GM12891 (cell line): Measurements from ENCODE around the gene BACH2.
A peak's percentile ranks its signal among the peaks of the same experiment; 100 is the strongest.

Experiments
- DNase-seq: peaks from one replicate; pipeline ENCODE4 v3.0.0; 2011; ENCODE audit warnings: low spot score; ENCODE audit not compliant: insufficient read length
- FAIRE-seq: peaks from 2 replicates; lab custom pipeline; 2011; peaks lifted over from hg19 to GRCh38; lab: Jason Lieb, UNC
- PAX5 ChIP-seq: IDR thresholded peaks from 2 replicates; pipeline ENCODE4 v1.6.1; 2011; ENCODE audit warnings: low read length, moderate library complexity, mild to moderate bottlenecking; ENCODE audit not compliant: insufficient read depth, severe bottlenecking
- POLR2A ChIP-seq: IDR thresholded peaks from 2 replicates; pipeline ENCODE4 v1.6.1; 2011; ENCODE audit warnings: low read depth, low read length, control low read depth
- POLR2AphosphoS5 ChIP-seq: IDR thresholded peaks from 2 replicates; pipeline ENCODE4 v1.6.1; 2011; ENCODE audit warnings: low read depth, low read length, control low read depth
- POU2F2 ChIP-seq: IDR thresholded peaks from 2 replicates; pipeline ENCODE4 v1.6.1; 2011; ENCODE audit warnings: low read depth, mild to moderate bottlenecking, control low read depth, low read length, moderate library complexity
- SPI1 ChIP-seq: IDR thresholded peaks from 2 replicates; pipeline ENCODE4 v1.6.1; 2011; ENCODE audit warnings: low read depth, low read length, control low read depth
- TAF1 ChIP-seq: IDR thresholded peaks from 2 replicates; pipeline ENCODE4 v1.6.1; 2011; ENCODE audit warnings: low read depth, low read length, control low read depth

The BACH2 gene

DNA sequence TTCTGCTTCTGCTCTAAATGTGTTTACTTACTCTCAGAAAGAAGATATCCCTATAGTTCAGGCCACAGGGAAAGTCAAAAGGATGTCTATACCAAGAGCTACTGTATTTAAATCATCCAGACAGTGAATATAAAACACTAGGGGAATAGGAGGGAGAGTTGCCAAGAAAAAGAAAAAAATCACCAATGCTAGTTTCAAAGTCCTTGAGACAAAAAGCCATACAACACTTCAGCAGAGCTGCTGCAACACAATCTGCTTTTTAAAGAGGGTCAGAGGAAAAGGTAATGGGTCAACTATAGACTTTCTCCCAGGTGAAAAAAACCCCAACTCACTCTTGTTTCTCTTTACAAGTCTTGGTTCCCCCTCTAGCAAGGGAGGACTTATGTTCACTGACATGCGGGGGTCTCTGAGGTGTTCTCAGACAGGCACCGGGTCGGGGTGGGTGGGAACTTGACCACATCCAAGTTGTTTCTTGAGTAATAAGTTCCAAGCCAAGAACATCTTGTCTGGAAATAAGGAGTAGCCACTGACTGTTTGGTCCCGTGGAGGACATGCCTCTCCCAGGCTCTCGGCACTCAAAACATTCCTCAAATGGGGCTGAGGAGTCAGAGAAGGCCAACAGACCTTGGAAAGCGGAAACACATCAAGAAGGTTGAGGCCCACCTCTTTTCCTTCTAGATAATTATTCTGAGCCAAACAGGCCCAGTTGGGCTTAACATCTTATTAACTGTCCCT, 354.7 kb downstream of the BACH2 start:
- TF ChIP-seq POLR2A = no peak
- no peak for TF ChIP-seq POU2F2
- no peak for TF ChIP-seq SPI1
- TF ChIP-seq PAX5 = no peak
- no peak for TF ChIP-seq POLR2AphosphoS5
- no peak for TF ChIP-seq TAF1
- DNase-seq (no peak), FAIRE-seq (no peak)

DNA sequence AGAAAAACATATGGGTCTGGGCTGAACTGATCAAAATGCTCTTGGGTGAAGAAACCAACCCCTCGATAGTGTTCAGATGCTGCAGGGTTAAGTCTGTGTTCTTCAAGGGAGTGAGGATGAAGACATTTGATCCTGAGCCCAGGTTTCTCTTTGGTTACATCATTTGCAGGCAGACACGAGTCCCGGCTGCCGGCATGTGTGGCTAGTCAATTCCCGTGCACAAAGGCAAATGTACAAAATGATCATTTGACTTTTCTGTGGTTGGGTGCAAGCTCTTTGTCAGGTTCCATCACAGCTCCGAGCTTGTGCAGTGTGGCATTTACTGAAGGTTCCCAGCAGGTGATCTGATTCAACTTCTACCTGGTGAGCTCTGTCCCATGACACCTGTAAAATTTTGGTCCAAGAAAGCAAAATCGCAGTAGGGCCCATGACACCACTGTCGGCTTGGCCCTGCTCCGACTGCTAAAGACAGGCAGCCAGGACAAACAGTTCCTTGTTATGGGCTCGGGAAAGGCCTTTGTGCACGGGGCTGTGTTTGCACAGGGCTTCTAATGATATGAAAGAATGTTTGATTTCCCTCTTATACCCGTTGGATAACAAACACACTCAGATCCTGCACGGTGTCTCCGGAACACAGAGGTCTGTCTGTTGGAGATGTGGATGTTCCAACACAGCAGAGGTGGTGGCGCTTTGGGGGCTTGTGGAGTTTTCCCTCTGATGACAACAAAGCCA, 355.4 kb downstream of the BACH2 start:
- FAIRE-seq = no peak
- no peak for DNase-seq
- TF ChIP-seq POU2F2 (no peak), POLR2A (no peak), POLR2AphosphoS5 (no peak), PAX5 (no peak), SPI1 (no peak), TAF1 (no peak)

DNA sequence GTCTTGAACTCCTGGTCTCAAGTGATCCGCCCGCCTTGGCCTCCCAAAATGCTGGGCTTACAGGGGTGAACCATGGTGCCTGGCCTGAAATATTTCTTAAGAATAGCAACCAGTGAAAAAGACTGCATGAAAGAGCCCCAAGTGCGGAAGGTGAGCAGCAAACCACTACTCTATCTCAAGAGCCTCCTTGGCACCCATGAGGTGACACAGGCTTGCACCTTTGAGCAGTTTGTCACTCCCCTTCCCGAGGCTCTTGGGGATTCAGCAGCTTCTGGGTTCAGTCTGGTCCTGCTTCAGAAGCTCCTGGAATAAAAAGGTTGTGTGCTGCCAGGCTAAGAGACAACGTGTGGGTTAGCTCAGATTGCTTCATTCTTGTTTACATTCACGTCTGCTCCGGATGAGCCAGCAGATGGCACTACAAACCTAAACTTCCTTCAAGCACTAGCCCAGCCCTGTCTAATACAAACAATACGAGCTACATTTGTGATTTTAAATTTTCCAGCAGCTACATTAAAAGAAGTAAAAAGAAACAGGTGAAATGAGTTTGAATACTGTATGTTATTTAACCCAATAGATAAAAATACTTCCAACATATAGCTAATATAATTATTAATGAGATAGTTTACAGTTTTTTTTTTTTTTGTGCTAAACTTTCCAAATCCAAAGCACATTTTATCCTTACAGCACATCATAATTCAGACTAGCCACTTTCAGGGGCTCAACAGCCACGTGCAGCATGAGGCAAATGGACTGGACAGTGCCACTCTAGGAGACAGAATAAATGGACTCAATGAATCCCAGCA, 356.2 kb downstream of the BACH2 start:
- no peak for TF ChIP-seq POLR2AphosphoS5
- TF ChIP-seq SPI1 = no peak
- TF ChIP-seq PAX5 = no peak
- TF ChIP-seq POLR2A = no peak
- no peak for TF ChIP-seq POU2F2
- TF ChIP-seq TAF1 = no peak
- FAIRE-seq = peak; percentile 85

DNA sequence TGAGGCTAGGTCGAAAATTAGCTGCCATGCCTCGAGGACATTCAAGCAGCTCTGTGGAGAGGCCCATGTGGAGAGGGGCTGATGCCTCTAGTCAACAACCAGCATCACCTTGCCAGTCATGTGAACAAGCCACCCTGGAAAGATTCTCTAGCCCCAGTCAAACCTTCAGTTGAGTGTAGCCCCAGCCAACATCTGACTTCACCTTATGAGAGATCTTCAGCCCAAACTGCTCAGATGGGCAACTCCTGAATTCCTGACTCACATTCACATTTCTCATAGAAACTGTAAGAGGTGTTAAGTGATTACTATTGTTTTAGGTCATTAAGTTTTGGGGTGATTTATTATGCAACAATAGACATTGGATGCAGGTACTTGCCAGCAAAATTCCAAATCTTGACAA, 357.5 kb downstream of the BACH2 start:
- TF ChIP-seq TAF1 = no peak
- no peak for TF ChIP-seq POLR2AphosphoS5
- TF ChIP-seq PAX5 = no peak
- TF ChIP-seq POU2F2 = no peak
- no peak for TF ChIP-seq POLR2A
- TF ChIP-seq SPI1 = no peak
- DNase-seq (no peak), FAIRE-seq (no peak)

More for the DNA sequence above, 356.2 kb downstream of the BACH2 start:
- DNase-seq = peak; percentile 45

DNA sequence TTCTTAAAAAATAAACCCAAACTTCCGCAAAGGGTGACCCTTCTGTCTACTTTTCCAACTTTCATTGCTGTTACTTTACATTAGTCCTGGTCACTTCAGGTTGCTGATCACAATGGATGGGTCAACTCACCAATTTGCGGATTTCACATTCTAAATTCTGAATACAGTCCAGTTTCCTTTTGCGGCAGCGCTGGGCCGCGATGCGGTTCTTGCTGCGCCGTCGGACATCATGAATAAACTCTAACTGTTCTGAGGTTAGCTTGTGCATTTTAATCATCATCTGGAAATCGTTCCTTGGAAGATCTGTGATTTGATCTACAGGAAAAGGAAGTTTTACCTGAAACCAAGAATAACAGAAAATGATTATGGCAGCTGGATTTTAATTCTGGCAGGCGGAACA, 358.6 kb downstream of the BACH2 start:
- TF ChIP-seq POU2F2 (no peak), SPI1 (no peak), TAF1 (no peak), POLR2A (no peak), PAX5 (no peak), POLR2AphosphoS5 (no peak)
- DNase-seq = no peak
- no peak for FAIRE-seq

DNA sequence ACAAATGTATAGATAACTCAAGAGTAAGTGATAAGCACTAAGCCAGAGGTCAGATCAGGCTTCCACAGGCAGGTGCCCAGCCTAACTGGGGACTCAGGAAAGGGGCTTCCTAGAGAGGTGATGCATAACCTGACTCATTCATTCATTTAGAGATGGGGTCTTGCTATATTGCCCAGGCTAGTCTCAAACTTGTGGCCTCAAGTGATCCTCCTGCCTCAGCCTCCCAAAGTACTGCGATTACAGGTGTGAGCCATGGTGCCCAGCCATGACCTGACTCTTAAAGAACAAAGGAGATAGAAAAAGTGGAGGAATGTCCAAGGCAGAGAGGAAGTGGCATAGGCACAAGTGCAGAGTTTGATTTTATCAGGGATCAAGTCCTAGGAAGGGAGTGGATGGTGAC, 360.5 kb downstream of the BACH2 start:
- no peak for FAIRE-seq
- no peak for DNase-seq
- no peak for TF ChIP-seq SPI1
- no peak for TF ChIP-seq PAX5
- no peak for TF ChIP-seq POU2F2
- TF ChIP-seq TAF1 = no peak
- TF ChIP-seq POLR2A = no peak
- TF ChIP-seq POLR2AphosphoS5 = no peak

DNA sequence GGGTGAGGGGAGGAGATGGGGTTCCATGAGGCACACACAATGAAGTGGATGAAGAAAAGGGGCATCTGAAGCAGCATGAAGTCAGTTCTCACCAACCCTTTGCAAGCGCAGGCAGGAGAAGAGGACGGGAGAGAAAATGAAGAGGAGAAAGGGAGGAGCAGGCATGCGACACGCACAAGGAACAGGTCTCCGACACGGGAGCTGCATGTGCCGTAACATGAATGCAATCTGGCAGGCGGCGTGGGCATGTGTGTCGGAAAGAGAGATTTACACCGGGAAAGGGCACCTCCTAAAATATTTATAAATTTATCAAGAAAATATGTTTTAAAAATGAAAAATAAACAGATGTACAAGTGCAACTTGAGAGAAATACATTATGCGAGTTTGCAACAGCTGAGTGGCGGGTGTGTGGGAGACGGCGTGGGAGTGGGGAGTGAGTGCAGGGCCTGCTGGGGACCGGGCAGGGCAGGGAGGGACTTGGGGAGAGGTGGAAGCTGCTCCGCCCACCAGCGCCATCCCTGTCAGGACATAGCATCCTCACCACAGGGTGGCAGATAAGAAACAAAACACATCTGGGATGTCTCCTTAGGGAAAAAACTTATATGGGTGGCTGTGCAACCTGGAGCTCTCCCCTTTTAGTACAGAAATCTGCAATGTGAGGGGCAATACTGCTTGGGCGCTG, 361.8 kb downstream of the BACH2 start:
- FAIRE-seq = no peak
- TF ChIP-seq POLR2AphosphoS5 (no peak), SPI1 (no peak), PAX5 (no peak), POLR2A (no peak), TAF1 (no peak), POU2F2 (no peak)
- no peak for DNase-seq

DNA sequence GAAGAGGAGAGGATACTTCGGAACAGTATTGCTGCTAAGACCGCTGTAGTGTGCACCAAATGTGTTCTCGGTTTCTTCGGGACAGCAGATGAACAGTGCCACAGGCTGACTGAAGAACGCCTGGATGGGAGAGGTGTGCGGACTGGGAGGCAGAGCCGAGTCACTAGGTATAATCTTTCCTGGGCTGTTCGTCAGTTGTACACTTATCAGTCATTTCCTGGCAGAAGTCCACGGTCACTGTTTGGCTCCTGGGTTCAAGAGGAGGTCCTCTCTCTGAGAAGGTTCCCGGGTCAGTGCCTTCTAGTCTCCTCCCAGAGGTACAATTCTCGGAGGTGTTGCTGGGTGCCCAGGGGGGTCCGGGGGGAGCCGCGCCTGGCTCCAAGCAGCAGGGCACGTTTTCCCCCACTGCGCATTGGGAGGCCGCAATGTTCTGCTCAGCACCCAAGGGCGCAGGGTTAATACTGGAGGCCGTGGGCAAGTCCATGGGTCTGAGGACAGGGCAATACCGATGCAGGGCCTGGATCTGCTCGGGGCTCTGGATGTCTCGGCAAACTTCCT, 364.3 kb downstream of the BACH2 start:
- FAIRE-seq = no peak
- TF ChIP-seq POLR2AphosphoS5 (no peak), SPI1 (no peak), PAX5 (no peak), TAF1 (no peak), POU2F2 (no peak), POLR2A (no peak)
- no peak for DNase-seq
